MM.1S (cell line): ENCODE measurements around the gene GNG13.

ENCODE experiments used
- CTCF ChIP-seq: fragments of 300-600 bp; sonication (generic); IDR thresholded peaks from 2 replicates; pipeline ENCODE4 v1.5.1; 2016; ENCODE audit warnings: antibody characterized with exemption, low read length, mixed read lengths
- EZH2 ChIP-seq: fragments of 300-600 bp; sonication (generic); optimal IDR thresholded peaks from 2 replicates; pipeline ENCODE3; 2017; ENCODE audit warnings: low read depth, mild to moderate bottlenecking, antibody characterized with exemption, low read length, mixed read lengths
- EZH2phosphoT487 ChIP-seq: fragments of 300-600 bp; sonication (generic); IDR thresholded peaks from 2 replicates; pipeline ENCODE4 v1.6.1; 2018; ENCODE audit warnings: antibody characterized with exemption, low read length

GRCh38 chr16:761625-762513 lies 38.7 kb downstream of the GNG13 start:
- TF ChIP-seq EZH2phosphoT487 (no peak), EZH2 (no peak), CTCF (no peak)
